ENCODE results near the gene FAM153A.
"Not testable (repeated sequence)": the region's sequence is repeated elsewhere in the genome, so short reads cannot be mapped to it uniquely, and the experiment has no call there.

FAM153A gene

GRCh38 chr5:177724858-177725257 lies 57.8 kb downstream of the FAM153A start:
- DNase-seq (ENCODE audit: low read depth) = not testable (repeated sequence)

GRCh38 chr5:177723831-177724485 lies 58.7 kb downstream of the FAM153A start:
- not testable (repeated sequence) for DNase-seq (ENCODE audit: low read depth)

DNA sequence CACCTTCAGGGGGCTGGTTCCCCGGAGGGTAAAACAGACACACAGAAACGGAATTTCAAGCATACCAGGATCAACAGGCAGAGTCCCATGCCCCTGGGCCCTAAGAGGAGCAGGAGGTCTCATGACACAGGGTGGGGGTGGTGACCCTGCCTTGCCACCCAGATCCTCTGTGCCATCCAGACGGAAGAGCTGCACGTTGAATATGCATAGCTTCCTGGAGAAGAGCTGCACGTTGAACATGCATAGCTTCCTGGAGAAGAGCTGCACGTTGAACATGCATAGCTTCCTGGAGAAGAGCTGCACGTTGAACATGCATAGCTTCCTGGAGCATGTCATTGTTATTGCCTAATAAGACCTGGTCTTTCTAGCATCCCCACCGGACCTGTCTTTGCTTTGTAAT lies 59.9 kb downstream of the FAM153A start:
- DNase-seq (ENCODE audit: low read depth) = not testable (repeated sequence)

DNA sequence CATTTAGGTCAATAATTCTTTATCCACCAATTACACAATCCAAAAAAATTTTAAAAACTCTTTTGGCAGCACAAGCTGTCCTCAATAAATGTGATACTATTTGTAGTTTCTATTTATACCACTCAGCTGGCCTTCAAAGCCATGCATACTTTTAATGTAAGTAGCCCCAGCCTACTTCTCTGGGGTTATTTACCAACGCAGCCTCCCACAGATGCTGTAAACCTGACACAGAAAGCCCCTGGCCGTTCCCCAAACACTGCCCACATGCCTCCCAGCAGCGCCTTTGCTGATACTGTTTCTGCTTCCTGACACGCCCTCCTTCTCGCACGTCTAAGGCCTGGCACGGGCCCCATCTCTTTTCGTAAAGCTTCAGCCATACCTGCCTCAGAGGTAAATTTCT lies 62.7 kb downstream of the FAM153A start:
- DNase-seq (ENCODE audit: low read depth) = not testable (repeated sequence)

DNA sequence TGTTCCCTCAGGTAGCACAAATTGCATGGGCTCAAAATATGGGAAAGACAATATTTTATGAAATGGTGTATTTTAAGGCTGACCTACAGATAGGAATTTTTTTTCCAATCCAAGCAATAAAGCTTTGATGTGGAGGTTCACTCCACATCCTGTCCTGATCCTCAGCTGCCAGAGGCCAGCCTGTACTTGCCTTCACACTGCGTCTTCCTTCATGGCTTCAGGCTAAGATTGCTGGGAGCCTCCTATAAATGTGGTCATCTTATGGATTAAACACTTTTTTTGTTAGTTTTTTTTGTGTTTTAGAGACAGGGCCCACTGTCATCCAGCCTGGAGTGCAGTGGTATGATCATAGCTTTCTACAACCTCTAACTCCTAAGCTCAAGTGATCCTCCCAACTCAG lies 67.3 kb downstream of the FAM153A start:
- not testable (repeated sequence) for DNase-seq (ENCODE audit: low read depth)

- not testable (repeated sequence) for DNase-seq (ENCODE audit: low read depth)
These were observed 86.6 kb downstream of the FAM153A start for GRCh38 chr5:177696100-177696499.

GRCh38 chr5:177695356-177695930 lies 87.3 kb downstream of the FAM153A start:
- not testable (repeated sequence) for DNase-seq (ENCODE audit: low read depth)

- DNase-seq (ENCODE audit: low read depth) = not testable (repeated sequence)
These were observed 88.2 kb downstream of the FAM153A start for GRCh38 chr5:177694518-177694835.

GRCh38 chr5:177693671-177694517 lies 88.8 kb downstream of the FAM153A start:
- DNase-seq (ENCODE audit: low read depth) = not testable (repeated sequence)

GRCh38 chr5:177692969-177693368 lies 89.7 kb downstream of the FAM153A start:
- not testable (repeated sequence) for DNase-seq (ENCODE audit: low read depth)

DNA sequence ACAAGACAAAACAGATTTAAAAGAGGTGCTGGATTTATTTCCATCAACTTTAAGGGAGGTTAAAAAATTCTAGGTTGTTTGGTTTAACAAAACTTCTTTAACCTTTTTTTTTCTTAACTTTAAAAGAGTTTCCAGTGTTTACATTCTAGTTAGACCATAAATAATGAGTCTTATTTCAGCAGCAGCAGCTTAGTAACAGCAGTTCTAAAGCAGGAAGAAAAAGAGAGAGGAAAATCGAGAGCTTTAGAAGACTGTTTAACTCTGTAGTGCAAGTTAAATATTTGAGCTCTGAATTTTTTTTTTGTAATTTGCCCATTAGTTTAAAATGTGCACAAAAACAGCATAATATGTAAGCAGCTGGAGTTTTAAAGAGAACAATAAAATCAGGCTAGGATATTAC lies 90.2 kb downstream of the FAM153A start:
- DNase-seq (ENCODE audit: low read depth) = not testable (repeated sequence)

DNA sequence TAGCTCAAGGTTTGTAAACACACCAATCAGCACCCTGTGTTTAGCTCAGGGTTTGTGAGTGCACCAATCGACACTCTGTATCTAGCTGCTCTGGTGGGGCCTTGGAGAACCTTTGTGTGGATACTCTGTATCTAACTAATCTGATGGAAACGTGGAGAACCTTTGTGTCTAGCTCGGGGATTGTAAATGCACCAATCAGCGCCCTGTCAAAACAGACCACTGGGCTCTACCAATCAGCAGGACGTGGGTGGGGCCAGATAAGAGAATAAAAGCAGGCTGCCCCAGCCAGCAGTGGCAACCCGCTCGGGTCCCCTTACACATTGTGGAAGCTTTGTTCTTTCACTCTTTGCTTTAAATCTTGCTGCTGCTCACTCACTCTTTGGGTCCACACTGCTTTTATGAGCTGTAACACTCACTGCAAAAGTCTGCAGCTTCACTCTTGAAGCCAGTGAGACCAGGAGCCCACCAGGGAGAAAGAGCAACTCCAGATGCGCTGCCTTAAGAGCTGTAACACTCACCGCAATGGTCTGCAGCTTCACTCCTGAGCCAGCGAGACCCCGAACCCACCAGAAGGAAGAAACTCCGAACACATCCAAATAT lies 93.6 kb downstream of the FAM153A start:
- not testable (repeated sequence) for DNase-seq (ENCODE audit: low read depth)

GRCh38 chr5:177688091-177688490 lies 94.6 kb downstream of the FAM153A start:
- not testable (repeated sequence) for DNase-seq (ENCODE audit: low read depth)

- not testable (repeated sequence) for DNase-seq (ENCODE audit: low read depth)
These were observed 100.8 kb downstream of the FAM153A start for GRCh38 chr5:177681920-177682319.

All from stimulated activated CD8-positive, alpha-beta memory T cell treated with anti-CD3 and anti-CD28 coated beads, Interleukin-12 subunit alpha, Interleukin-12 subunit beta, amount 100 ng/mL, for 4 hours (primary cell).